Stimulated activated CD8-positive, alpha-beta memory T cell treated with anti-CD3 and anti-CD28 coated beads, Interleukin-2, amount 100 ng/mL, for 48 hours (primary cell): ENCODE results near the gene TIAL1.
"Not testable (repeated sequence)": the region's sequence is repeated elsewhere in the genome, so short reads cannot be mapped to it uniquely, and the experiment has no call there.

Experiments used
- DNase-seq, 2 donors: peaks; one replicate each; pipeline ENCODE4 v3.0.0-alpha.2; 2020; ENCODE audit warnings: low read depth in 2 of 2

TIAL1 gene

DNA sequence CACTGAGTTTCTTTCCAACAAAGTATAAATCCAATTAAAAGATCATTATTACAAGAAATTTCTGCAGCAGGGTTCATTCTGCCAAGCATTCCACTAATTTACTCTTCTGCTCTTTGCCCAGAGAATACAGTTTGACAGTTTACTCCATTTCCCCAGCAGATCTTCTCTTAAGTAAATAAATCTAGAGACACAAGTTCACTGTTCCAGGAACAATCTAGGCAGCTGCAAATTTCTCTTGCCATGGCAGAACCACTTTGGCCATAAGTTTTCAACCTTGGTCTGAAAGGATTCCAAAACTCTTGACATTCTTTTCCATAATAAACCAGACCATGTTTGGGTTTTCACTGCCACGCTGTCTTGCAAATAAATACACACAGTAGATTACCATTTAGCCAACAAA, 65.7 kb downstream of the TIAL1 start:
- DNase-seq = no peak

- DNase-seq = not testable (repeated sequence)
Measured at GRCh38 chr10:119528663-119529237, 68.0 kb downstream of the TIAL1 start.

DNA sequence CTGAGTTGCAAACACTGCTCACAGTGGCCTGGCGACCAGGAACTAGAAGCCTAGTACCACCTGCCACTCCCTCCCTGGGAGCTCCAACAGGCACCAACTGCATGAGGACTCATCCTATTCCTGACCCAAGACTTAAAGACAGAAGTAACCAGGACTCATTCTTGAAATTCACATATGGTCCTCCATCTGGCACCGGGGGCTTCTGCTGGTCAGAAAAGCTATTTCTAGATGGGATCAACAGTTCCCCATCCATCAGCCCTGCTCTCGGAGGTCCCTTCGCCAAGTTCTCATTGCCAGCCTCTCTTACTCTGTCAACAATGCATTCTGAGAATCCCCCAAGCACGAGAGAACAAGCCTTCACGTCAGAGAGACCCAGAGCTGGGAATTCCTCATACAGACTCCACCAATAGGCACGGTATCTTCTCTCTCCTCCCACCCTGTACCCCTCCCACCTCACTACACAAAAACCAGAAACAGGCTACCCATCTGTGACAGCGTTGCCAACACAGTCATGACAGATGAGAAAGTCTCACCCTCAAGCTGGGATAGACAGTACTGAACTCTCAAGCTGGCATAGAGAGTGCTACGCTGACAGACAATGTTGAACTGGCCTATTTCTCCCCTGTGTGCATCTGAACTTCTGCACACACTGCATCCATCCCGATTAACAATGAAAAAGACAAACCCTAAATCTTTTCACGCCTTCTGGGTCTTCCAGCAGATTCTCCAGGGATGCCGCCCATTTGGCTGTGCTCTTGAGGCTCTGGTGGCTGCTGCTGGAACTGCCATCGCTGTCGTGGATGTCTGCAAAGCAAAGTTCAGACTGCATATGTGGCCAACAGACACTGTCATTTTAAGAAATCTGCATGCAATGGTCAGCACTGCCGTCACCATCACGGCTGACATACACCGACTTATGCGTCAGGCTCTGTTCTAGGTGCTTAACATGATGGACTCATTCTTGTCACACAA, 69.9 kb downstream of the TIAL1 start:
- DNase-seq = no peak

- DNase-seq = no peak
Measured at GRCh38 chr10:119526149-119526548, 70.6 kb downstream of the TIAL1 start.

GRCh38 chr10:119525116-119525515, 71.6 kb downstream of the TIAL1 start:
- DNase-seq = no peak

DNA sequence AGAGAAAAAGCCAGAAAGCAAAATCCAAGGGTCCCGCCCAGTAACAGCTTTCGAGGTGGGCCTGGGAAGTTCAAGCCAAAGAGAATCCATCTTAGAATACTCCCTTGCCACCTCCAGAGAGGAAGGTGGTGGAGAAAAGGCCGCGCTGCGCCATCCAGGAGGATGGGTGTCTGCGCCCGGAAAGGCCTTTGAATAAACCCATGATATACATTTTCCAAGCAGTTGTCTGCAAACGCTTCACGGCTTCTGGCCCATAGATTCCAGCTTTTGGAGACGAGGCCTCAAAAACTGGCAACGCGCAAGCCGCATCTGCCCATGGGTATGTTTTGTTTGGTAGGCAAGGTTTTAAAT, 72.1 kb downstream of the TIAL1 start:
- no peak for DNase-seq

- no peak for DNase-seq
Measured at GRCh38 chr10:119523895-119524719, 72.7 kb downstream of the TIAL1 start.
